ENCODE results near the gene PP2D1. TPM values are rescaled to one million over a fixed set of nuclear protein-coding genes. Genes with fewer than 3 reads are reported as not detected.

PP2D1 gene
- total RNA-seq, 1 donor from 2014 or later: not detected

GRCh38 chr3:19945969-19946831 is 65.9 kb downstream of the PP2D1 start:
- Mint-ChIP-seq H3K4me3 (peak overlapping the region; percentile 99), H3K9me3 (no peaks in the 10 kb centered on the region), H3K36me3 (peaks cover 14% of the 10 kb centered on the region), H3K4me1 (ENCODE audit: unreplicated experiment) (peaks cover 15% of the 10 kb centered on the region), H3K27ac (peak overlapping the region; percentile 100), H3K27me3 (no peaks in the 10 kb centered on the region)
- no peak for DNase-seq (ENCODE audit: extremely low spot score, unreplicated experiment)
- TF ChIP-seq CTCF (conservative IDR thresholded peaks at IDR 0.05): no peak

GRCh38 chr3:19945534-19945933 is 66.5 kb downstream of the PP2D1 start:
- H3K27me3 Mint-ChIP-seq: no peaks in the 10 kb centered on the region
- peak overlapping the region; percentile 100 for H3K27ac Mint-ChIP-seq
- no peak for DNase-seq (ENCODE audit: extremely low spot score, unreplicated experiment)
- TF ChIP-seq CTCF (conservative IDR thresholded peaks at IDR 0.05): no peak
- peaks cover 10% of the 10 kb centered on the region for H3K36me3 Mint-ChIP-seq
- H3K4me3 Mint-ChIP-seq: peak overlapping the region; percentile 99
- peaks cover 15% of the 10 kb centered on the region for H3K4me1 Mint-ChIP-seq (ENCODE audit: unreplicated experiment)
- peaks cover 2% of the 10 kb centered on the region for H3K9me3 Mint-ChIP-seq

GRCh38 chr3:19940643-19941042 is 71.4 kb downstream of the PP2D1 start:
- Mint-ChIP-seq H3K36me3 (no peaks in the 10 kb centered on the region), H3K27ac (no peak overlapping the region), H3K27me3 (no peaks in the 10 kb centered on the region), H3K4me1 (ENCODE audit: unreplicated experiment) (no peaks in the 10 kb centered on the region), H3K4me3 (no peak overlapping the region), H3K9me3 (peaks cover 5% of the 10 kb centered on the region)
- TF ChIP-seq CTCF (conservative IDR thresholded peaks at IDR 0.05): no peak
- no peak for DNase-seq (ENCODE audit: extremely low spot score, unreplicated experiment)

GRCh38 chr3:19938295-19938627 is 73.8 kb downstream of the PP2D1 start:
- no peak for TF ChIP-seq CTCF (conservative IDR thresholded peaks at IDR 0.05)
- H3K4me1 Mint-ChIP-seq (ENCODE audit: unreplicated experiment): no peaks in the 10 kb centered on the region
- H3K36me3 Mint-ChIP-seq: no peaks in the 10 kb centered on the region
- H3K27ac Mint-ChIP-seq: no peak overlapping the region
- H3K4me3 Mint-ChIP-seq: no peak overlapping the region
- H3K27me3 Mint-ChIP-seq: no peaks in the 10 kb centered on the region
- DNase-seq (ENCODE audit: extremely low spot score, unreplicated experiment): no peak
- peaks cover 9% of the 10 kb centered on the region for H3K9me3 Mint-ChIP-seq

- H3K4me3 Mint-ChIP-seq: no peak overlapping the region
- DNase-seq (ENCODE audit: extremely low spot score, unreplicated experiment): no peak
- H3K4me1 Mint-ChIP-seq (ENCODE audit: unreplicated experiment): no peaks in the 10 kb centered on the region
- TF ChIP-seq CTCF (conservative IDR thresholded peaks at IDR 0.05): no peak
- H3K27ac Mint-ChIP-seq: no peak overlapping the region
- H3K9me3 Mint-ChIP-seq: peaks cover 9% of the 10 kb centered on the region
- H3K36me3 Mint-ChIP-seq: no peaks in the 10 kb centered on the region
- no peaks in the 10 kb centered on the region for H3K27me3 Mint-ChIP-seq
Observed at GRCh38 chr3:19937459-19938294, 74.4 kb downstream of the PP2D1 start.

Other genes starting within 250 kb of the PP2D1 start
- gene EFHB, start 78.0 kb downstream of the PP2D1 start, total RNA-seq (ENCODE audit: low replicate concordance): 0.71 and 1.8 TPM in 2 replicates
- gene RAB5A, start 65.2 kb downstream of the PP2D1 start, total RNA-seq (ENCODE audit: low replicate concordance): 55.0 and 70.5 TPM in 2 replicates
- 13.2 and 15.4 TPM in 2 replicates for gene KAT2B, start 28.2 kb upstream of the PP2D1 start, total RNA-seq (ENCODE audit: low replicate concordance)
- 8.1 and 18.8 TPM in 2 replicates for gene SGO1, start 173.9 kb upstream of the PP2D1 start, total RNA-seq (ENCODE audit: low replicate concordance)